ENCODE data around the gene IL34.

IL34 gene

GRCh38 chr16:70600730-70601129 is 45.6 kb upstream of the IL34 start:
- no peaks in the 10 kb centered on the region for H3K79me2 ChIP-seq (ENCODE audit: insufficient read depth, low read length)
- no peaks in the 10 kb centered on the region for H3K4me1 ChIP-seq (ENCODE audit: insufficient read depth, low read length)
- no peak overlapping the region for H3K4me3 ChIP-seq (ENCODE audit: low read depth in 1 of 2, low read length in 2 of 2)
- no peak overlapping the region for H3K9ac ChIP-seq (ENCODE audit: low read depth, low read length)
- peaks cover 11% of the 10 kb centered on the region for H3K27me3 ChIP-seq (ENCODE audit: insufficient read depth, low read length, poor library complexity)
- no peaks in the 10 kb centered on the region for H3K36me3 ChIP-seq (ENCODE audit: insufficient read depth, low read length)
- H3K27ac ChIP-seq (ENCODE audit: low read length): no peak overlapping the region
- no peak overlapping the region for H2AFZ ChIP-seq (ENCODE audit: low read depth, low read length)
- H4K20me1 ChIP-seq (ENCODE audit: insufficient read depth, low read length): no peaks in the 10 kb centered on the region
- no peak for TF ChIP-seq CTCF (IDR thresholded peaks at IDR 0.05; ENCODE audit: borderline replicate concordance, extremely low read depth, low read length, poor library complexity, severe bottlenecking)
- no peak for TF ChIP-seq EZH2 (IDR thresholded peaks at IDR 0.05; ENCODE audit: borderline replicate concordance, low read depth, low read length, severe bottlenecking)
- no peak for DNase-seq
- H3K9me3 ChIP-seq (ENCODE audit: insufficient read depth, low read length, severe bottlenecking): no peaks in the 10 kb centered on the region
- H3K4me2 ChIP-seq (ENCODE audit: insufficient read depth, low read length): no peak overlapping the region
- no peak for ATAC-seq (ENCODE audit: insufficient read depth, low read depth)

- H3K36me3 ChIP-seq (ENCODE audit: insufficient read depth, low read length): no peaks in the 10 kb centered on the region
- TF ChIP-seq CTCF (IDR thresholded peaks at IDR 0.05; ENCODE audit: borderline replicate concordance, extremely low read depth, low read length, poor library complexity, severe bottlenecking) (no peak), EZH2 (IDR thresholded peaks at IDR 0.05; ENCODE audit: borderline replicate concordance, low read depth, low read length, severe bottlenecking) (no peak)
- no peak overlapping the region for H3K9ac ChIP-seq (ENCODE audit: low read depth, low read length)
- H2AFZ ChIP-seq (ENCODE audit: low read depth, low read length): no peak overlapping the region
- H3K4me2 ChIP-seq (ENCODE audit: insufficient read depth, low read length): no peak overlapping the region
- no peak for DNase-seq
- no peaks in the 10 kb centered on the region for H4K20me1 ChIP-seq (ENCODE audit: insufficient read depth, low read length)
- H3K27me3 ChIP-seq (ENCODE audit: insufficient read depth, low read length, poor library complexity): peaks cover 17% of the 10 kb centered on the region
- H3K4me3 ChIP-seq (ENCODE audit: low read depth in 1 of 2, low read length in 2 of 2): no peak overlapping the region
- no peak for ATAC-seq (ENCODE audit: insufficient read depth, low read depth)
- no peaks in the 10 kb centered on the region for H3K79me2 ChIP-seq (ENCODE audit: insufficient read depth, low read length)
- H3K27ac ChIP-seq (ENCODE audit: low read length): no peak overlapping the region
- H3K4me1 ChIP-seq (ENCODE audit: insufficient read depth, low read length): no peaks in the 10 kb centered on the region
- no peaks in the 10 kb centered on the region for H3K9me3 ChIP-seq (ENCODE audit: insufficient read depth, low read length, severe bottlenecking)
Measured at GRCh38 chr16:70601576-70602575, 44.5 kb upstream of the IL34 start.

- Histone ChIP-seq H4K20me1 (ENCODE audit: insufficient read depth, low read length) (no peaks in the 10 kb centered on the region), H3K9me3 (ENCODE audit: insufficient read depth, low read length, severe bottlenecking) (no peaks in the 10 kb centered on the region), H3K27ac (ENCODE audit: low read length) (no peak overlapping the region), H3K4me1 (ENCODE audit: insufficient read depth, low read length) (no peaks in the 10 kb centered on the region), H3K4me2 (ENCODE audit: insufficient read depth, low read length) (no peak overlapping the region), H3K36me3 (ENCODE audit: insufficient read depth, low read length) (no peaks in the 10 kb centered on the region), H3K9ac (ENCODE audit: low read depth, low read length) (no peak overlapping the region), H3K4me3 (ENCODE audit: low read depth in 1 of 2, low read length in 2 of 2) (no peak overlapping the region), H3K27me3 (ENCODE audit: insufficient read depth, low read length, poor library complexity) (peaks cover 17% of the 10 kb centered on the region), H2AFZ (ENCODE audit: low read depth, low read length) (no peak overlapping the region), H3K79me2 (ENCODE audit: insufficient read depth, low read length) (no peaks in the 10 kb centered on the region)
- DNase-seq (no peak), ATAC-seq (ENCODE audit: insufficient read depth, low read depth) (no peak)
- TF ChIP-seq EZH2 (IDR thresholded peaks at IDR 0.05; ENCODE audit: borderline replicate concordance, low read depth, low read length, severe bottlenecking) (no peak), CTCF (IDR thresholded peaks at IDR 0.05; ENCODE audit: borderline replicate concordance, extremely low read depth, low read length, poor library complexity, severe bottlenecking) (no peak)
Measured at GRCh38 chr16:70602831-70603230, 43.5 kb upstream of the IL34 start.
